NT2/D1 (cell line): ENCODE data around the gene SIN3B.

Experiments used
- SUZ12 ChIP-seq: IDR thresholded peaks from 2 replicates; pipeline ENCODE4 v1.6.1; 2011; ENCODE audit not compliant: insufficient read length, insufficient read depth; ENCODE audit errors: extremely low read depth
- YY1 ChIP-seq: IDR thresholded peaks from 2 replicates; pipeline ENCODE4 v1.6.1; 2011; ENCODE audit not compliant: insufficient read length, insufficient read depth

- no peak for TF ChIP-seq YY1
- no peak for TF ChIP-seq SUZ12
Measured at GRCh38 chr19:16804176-16804575, 25.0 kb upstream of the SIN3B start.
